ENCODE measurements around the gene METTL16.

DNA sequence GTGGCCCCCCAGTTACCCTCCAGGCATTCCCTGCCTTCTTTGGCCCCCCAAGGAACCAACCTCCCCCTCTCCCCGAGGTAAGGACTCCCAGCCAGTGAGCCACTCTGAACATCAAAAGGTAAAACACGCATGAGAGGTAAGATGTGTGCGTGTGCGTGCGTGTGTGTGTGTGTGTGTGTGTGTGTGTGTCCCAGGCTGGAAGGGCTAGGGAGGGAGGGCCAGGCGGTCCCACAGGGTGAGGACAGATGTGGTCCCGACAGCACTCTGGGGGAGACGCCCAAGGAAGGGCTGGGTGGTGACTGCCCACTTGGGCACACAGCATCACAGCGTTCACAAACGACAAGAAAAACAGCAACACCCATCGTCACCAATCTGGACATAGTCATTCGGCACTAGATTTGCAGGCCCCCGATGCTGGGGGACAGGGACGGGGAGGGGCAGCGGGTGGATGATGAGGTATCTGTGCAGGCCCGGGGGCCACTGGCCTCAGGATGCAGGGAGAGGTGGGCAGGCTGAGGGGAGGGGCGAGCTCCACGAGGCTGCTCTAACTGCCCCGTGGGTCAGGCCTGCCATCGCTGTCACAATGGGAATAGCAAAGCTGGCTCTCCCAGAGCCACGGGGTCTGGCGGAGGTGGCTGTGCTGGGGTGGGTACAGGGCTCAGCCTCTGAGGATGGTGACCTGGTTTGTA lies 127.1 kb downstream of the METTL16 start:
- TF ChIP-seq CTCF (IDR thresholded peaks at IDR 0.05) (no peak), POLR2A (IDR thresholded peaks at IDR 0.05) (no peak)

All from uterus (tissue), 2 donors.